NT2/D1 (cell line): ENCODE data around the gene NFYC.

Experiments
- DNase-seq: peaks from one replicate; pipeline ENCODE4 v3.0.0-alpha.2; 2011; ENCODE audit warnings: low read depth, low spot score
- H3K27me3 ChIP-seq: 2 replicates; pipeline ENCODE4 v1.6.0; 2011; ENCODE audit warnings: mild to moderate bottlenecking; ENCODE audit not compliant: insufficient read length, insufficient read depth
- H3K36me3 ChIP-seq: 2 replicates; pipeline ENCODE4 v1.6.1; 2011; ENCODE audit warnings: mild to moderate bottlenecking, low read length, mixed read lengths; ENCODE audit not compliant: insufficient read depth, insufficient read length
- H3K4me1 ChIP-seq: 2 replicates; pipeline ENCODE4 v1.5.1; 2011; ENCODE audit not compliant: insufficient read depth, insufficient read length
- H3K4me3 ChIP-seq: 2 replicates; pipeline ENCODE4 v1.5.1; 2011; ENCODE audit warnings: low read depth; ENCODE audit not compliant: insufficient read length
- H3K9ac ChIP-seq: 2 replicates; pipeline ENCODE4 v1.6.0; 2011; ENCODE audit warnings: low read depth; ENCODE audit not compliant: insufficient read length
- H3K9me3 ChIP-seq: 2 replicates; pipeline ENCODE4 v1.5.1; 2011; ENCODE audit warnings: mild to moderate bottlenecking, low read length; ENCODE audit not compliant: insufficient read depth
- SUZ12 ChIP-seq: IDR thresholded peaks from 2 replicates; pipeline ENCODE4 v1.6.1; 2011; ENCODE audit not compliant: insufficient read length, insufficient read depth; ENCODE audit errors: extremely low read depth
- YY1 ChIP-seq: IDR thresholded peaks from 2 replicates; pipeline ENCODE4 v1.6.1; 2011; ENCODE audit not compliant: insufficient read length, insufficient read depth
- ZNF274 ChIP-seq: IDR thresholded peaks from 2 replicates; pipeline ENCODE4 v1.6.1; 2011; ENCODE audit warnings: mild to moderate bottlenecking, low read depth, low read length

The NFYC gene

GRCh38 chr1:40732756-40733301 lies 41.3 kb downstream of the NFYC start:
- H3K9ac ChIP-seq, result no peak overlapping the region
- no peak overlapping the region for H3K4me3 ChIP-seq

GRCh38 chr1:40734882-40735628 lies 43.6 kb downstream of the NFYC start:
- Histone ChIP-seq H3K4me1 (no peaks in the 10 kb centered on the region), H3K27me3 (no peaks in the 10 kb centered on the region), H3K36me3 (peaks cover 15% of the 10 kb centered on the region), H3K9me3 (no peaks in the 10 kb centered on the region), H3K9ac (no peak overlapping the region), H3K4me3 (no peak overlapping the region)
- TF ChIP-seq YY1, result no peak
- no peak for TF ChIP-seq SUZ12
- no peak for TF ChIP-seq ZNF274
- DNase-seq, result no peak

More at GRCh38 chr1:40732756-40733301, 41.3 kb downstream of the NFYC start:
- Histone ChIP-seq H3K27me3 (no peaks in the 10 kb centered on the region), H3K36me3 (no peaks in the 10 kb centered on the region), H3K4me1 (no peaks in the 10 kb centered on the region), H3K9me3 (no peaks in the 10 kb centered on the region)
- no peak for DNase-seq
- TF ChIP-seq YY1 (no peak), ZNF274 (no peak), SUZ12 (no peak)

GRCh38 chr1:40736085-40736531 lies 44.6 kb downstream of the NFYC start:
- Histone ChIP-seq H3K36me3 (peaks cover 25% of the 10 kb centered on the region), H3K9ac (no peak overlapping the region), H3K4me3 (no peak overlapping the region), H3K9me3 (no peaks in the 10 kb centered on the region), H3K27me3 (no peaks in the 10 kb centered on the region), H3K4me1 (no peaks in the 10 kb centered on the region)
- DNase-seq, result no peak
- TF ChIP-seq ZNF274 (no peak), SUZ12 (no peak), YY1 (no peak)

GRCh38 chr1:40738831-40739230 lies 47.3 kb downstream of the NFYC start:
- H3K9me3 ChIP-seq, result no peaks in the 10 kb centered on the region
- no peak overlapping the region for H3K9ac ChIP-seq
- no peak for DNase-seq
- H3K4me3 ChIP-seq, result no peak overlapping the region
- no peaks in the 10 kb centered on the region for H3K27me3 ChIP-seq
- no peaks in the 10 kb centered on the region for H3K4me1 ChIP-seq
- TF ChIP-seq ZNF274, result no peak
- no peak for TF ChIP-seq YY1
- no peak for TF ChIP-seq SUZ12
- H3K36me3 ChIP-seq, result peaks cover 48% of the 10 kb centered on the region

GRCh38 chr1:40739455-40740008 lies 48.0 kb downstream of the NFYC start:
- H3K4me3 ChIP-seq, result no peak overlapping the region
- TF ChIP-seq ZNF274 (no peak), YY1 (no peak), SUZ12 (no peak)
- no peaks in the 10 kb centered on the region for H3K27me3 ChIP-seq
- H3K9ac ChIP-seq, result no peak overlapping the region
- H3K9me3 ChIP-seq, result no peaks in the 10 kb centered on the region
- no peaks in the 10 kb centered on the region for H3K4me1 ChIP-seq
- DNase-seq, result no peak
- H3K36me3 ChIP-seq, result peaks cover 54% of the 10 kb centered on the region

- no peaks in the 10 kb centered on the region for H3K4me1 ChIP-seq
- no peak overlapping the region for H3K9ac ChIP-seq
- no peaks in the 10 kb centered on the region for H3K27me3 ChIP-seq
- H3K36me3 ChIP-seq, result peaks cover 56% of the 10 kb centered on the region
- no peaks in the 10 kb centered on the region for H3K9me3 ChIP-seq
- DNase-seq, result no peak
- no peak overlapping the region for H3K4me3 ChIP-seq
- TF ChIP-seq SUZ12 (no peak), ZNF274 (no peak), YY1 (no peak)
Observed at GRCh38 chr1:40740039-40740996, 48.8 kb downstream of the NFYC start.
